ENCODE data around the gene DIAPH2.

The DIAPH2 gene

DNA sequence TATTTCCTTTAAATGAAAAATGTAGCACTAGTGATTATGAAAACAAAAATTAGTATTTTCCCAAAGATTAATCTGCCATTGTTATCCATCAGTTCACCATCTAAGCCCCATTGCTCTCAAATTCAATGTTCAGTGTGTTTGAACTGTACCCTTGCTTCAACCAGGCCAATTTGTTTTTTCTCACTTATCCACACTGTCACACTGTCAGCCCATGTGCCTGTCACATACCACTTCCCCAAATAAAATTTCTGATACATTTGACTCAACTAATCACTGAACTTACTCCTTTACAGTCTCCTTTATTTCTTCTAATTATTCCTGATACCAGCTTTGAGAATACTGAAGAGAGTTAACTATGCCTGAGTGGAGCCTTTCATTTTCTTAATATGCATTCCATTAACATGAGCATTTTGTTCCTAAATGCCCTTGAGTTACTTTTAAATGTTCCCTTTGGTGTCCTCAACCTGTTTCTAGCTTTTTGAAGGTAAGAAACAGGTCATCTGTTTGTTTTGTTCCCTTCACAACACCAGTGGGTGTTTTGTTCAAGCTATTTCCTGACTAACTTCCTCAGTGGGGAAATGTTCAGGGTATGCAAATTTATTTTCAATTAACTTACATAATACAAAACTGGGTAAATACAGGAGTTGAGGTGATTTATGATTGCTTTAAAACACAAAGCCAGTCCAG, 316.2 kb downstream of the DIAPH2 start:
- no peaks in the 10 kb centered on the region for H3K79me2 ChIP-seq (ENCODE audit: insufficient read depth, low read length)
- H2AFZ ChIP-seq (ENCODE audit: low read length) = no peak overlapping the region
- H3K4me1 ChIP-seq (ENCODE audit: insufficient read depth, low read length, poor library complexity, severe bottlenecking) = no peaks in the 10 kb centered on the region
- H3K4me2 ChIP-seq (ENCODE audit: low read depth, low read length, poor library complexity, severe bottlenecking) = no peak overlapping the region
- H3K4me3 ChIP-seq (ENCODE audit: low read length, poor library complexity, severe bottlenecking) = no peak overlapping the region
- H3K9me3 ChIP-seq (ENCODE audit: insufficient read depth, low read depth, low read length) = no peaks in the 10 kb centered on the region
- no peaks in the 10 kb centered on the region for H4K20me1 ChIP-seq (ENCODE audit: insufficient read depth, low read length, poor library complexity, severe bottlenecking)
- H3K27me3 ChIP-seq (ENCODE audit: insufficient read depth, low read length, poor library complexity, severe bottlenecking) = no peaks in the 10 kb centered on the region
- no peaks in the 10 kb centered on the region for H3K9me2 ChIP-seq (replicated peaks; ENCODE audit: low read depth, low read length)
- H3K36me3 ChIP-seq (ENCODE audit: insufficient read depth, low read length) = no peaks in the 10 kb centered on the region
- H3F3A ChIP-seq (ENCODE audit: low read depth) = no peaks in the 10 kb centered on the region
- TF ChIP-seq, protein P1, sequence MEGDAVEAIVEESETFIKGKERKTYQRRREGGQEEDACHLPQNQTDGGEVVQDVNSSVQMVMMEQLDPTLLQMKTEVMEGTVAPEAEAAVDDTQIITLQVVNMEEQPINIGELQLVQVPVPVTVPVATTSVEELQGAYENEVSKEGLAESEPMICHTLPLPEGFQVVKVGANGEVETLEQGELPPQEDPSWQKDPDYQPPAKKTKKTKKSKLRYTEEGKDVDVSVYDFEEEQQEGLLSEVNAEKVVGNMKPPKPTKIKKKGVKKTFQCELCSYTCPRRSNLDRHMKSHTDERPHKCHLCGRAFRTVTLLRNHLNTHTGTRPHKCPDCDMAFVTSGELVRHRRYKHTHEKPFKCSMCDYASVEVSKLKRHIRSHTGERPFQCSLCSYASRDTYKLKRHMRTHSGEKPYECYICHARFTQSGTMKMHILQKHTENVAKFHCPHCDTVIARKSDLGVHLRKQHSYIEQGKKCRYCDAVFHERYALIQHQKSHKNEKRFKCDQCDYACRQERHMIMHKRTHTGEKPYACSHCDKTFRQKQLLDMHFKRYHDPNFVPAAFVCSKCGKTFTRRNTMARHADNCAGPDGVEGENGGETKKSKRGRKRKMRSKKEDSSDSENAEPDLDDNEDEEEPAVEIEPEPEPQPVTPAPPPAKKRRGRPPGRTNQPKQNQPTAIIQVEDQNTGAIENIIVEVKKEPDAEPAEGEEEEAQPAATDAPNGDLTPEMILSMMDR (conservative IDR thresholded peaks at IDR 0.05; ENCODE audit: low read length) = no peak
- TF ChIP-seq EZH2phosphoT487 (IDR thresholded peaks at IDR 0.05; ENCODE audit: borderline replicate concordance) = no peak
- H3K9ac ChIP-seq (ENCODE audit: low read depth, low read length, poor library complexity, severe bottlenecking) = no peak overlapping the region

DNA sequence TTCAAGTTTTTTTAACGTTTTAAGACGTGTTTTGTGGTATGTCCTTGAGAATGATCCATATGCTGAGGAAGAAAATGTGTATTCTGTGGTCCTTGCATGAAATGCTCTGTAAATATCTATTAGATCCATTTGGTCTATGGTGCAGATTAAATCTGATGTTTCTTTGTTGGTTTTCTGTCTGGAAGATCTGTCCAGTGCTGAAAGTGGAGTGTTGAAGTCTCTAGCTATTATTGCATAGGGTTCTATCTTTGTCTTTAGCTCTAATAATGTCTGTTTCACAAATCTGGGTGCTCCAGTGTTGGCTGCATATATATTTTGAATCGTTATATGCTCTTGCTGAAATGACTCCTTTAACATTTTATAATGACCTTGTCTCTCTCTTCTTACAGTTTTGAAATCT, 321.5 kb downstream of the DIAPH2 start:
- H3K9ac ChIP-seq (ENCODE audit: low read depth, low read length, poor library complexity, severe bottlenecking) = no peak overlapping the region
- no peaks in the 10 kb centered on the region for H3K9me3 ChIP-seq (ENCODE audit: insufficient read depth, low read depth, low read length)
- TF ChIP-seq EZH2phosphoT487 (IDR thresholded peaks at IDR 0.05; ENCODE audit: borderline replicate concordance) = no peak
- TF ChIP-seq, protein P1 (conservative IDR thresholded peaks at IDR 0.05; ENCODE audit: low read length) = no peak
- no peaks in the 10 kb centered on the region for H3K4me1 ChIP-seq (ENCODE audit: insufficient read depth, low read length, poor library complexity, severe bottlenecking)
- no peak overlapping the region for H3K4me2 ChIP-seq (ENCODE audit: low read depth, low read length, poor library complexity, severe bottlenecking)
- H3K4me3 ChIP-seq (ENCODE audit: low read length, poor library complexity, severe bottlenecking) = no peak overlapping the region
- H3F3A ChIP-seq (ENCODE audit: low read depth) = no peaks in the 10 kb centered on the region
- H3K79me2 ChIP-seq (ENCODE audit: insufficient read depth, low read length) = no peaks in the 10 kb centered on the region
- H4K20me1 ChIP-seq (ENCODE audit: insufficient read depth, low read length, poor library complexity, severe bottlenecking) = no peaks in the 10 kb centered on the region
- no peak overlapping the region for H2AFZ ChIP-seq (ENCODE audit: low read length)
- H3K27me3 ChIP-seq (ENCODE audit: insufficient read depth, low read length, poor library complexity, severe bottlenecking) = no peaks in the 10 kb centered on the region
- H3K9me2 ChIP-seq (replicated peaks; ENCODE audit: low read depth, low read length) = no peaks in the 10 kb centered on the region
- no peaks in the 10 kb centered on the region for H3K36me3 ChIP-seq (ENCODE audit: insufficient read depth, low read length)

DNA sequence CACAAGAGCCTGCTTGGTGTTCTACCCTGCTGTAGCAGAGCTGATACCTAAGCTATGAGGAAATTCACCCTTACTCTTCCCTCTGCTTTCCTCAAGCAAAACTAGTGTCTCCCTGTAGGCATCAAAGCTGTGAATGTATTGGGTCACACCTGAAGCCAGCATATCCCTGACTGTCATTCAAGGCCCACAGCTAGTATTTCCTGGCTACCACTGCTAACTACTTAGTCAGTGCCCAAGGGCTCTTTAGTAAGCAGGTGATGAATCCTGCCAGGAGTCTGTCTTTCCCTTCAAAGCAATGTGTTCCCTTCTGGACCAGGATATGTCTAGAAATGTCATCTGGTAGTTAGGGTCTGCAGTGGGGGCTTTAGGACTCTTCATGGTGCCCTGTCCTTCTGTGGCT, 324.7 kb downstream of the DIAPH2 start:
- Histone ChIP-seq H3K79me2 (ENCODE audit: insufficient read depth, low read length) (no peaks in the 10 kb centered on the region), H3K36me3 (ENCODE audit: insufficient read depth, low read length) (no peaks in the 10 kb centered on the region), H3K4me3 (ENCODE audit: low read length, poor library complexity, severe bottlenecking) (no peak overlapping the region), H2AFZ (ENCODE audit: low read length) (no peak overlapping the region), H3K9ac (ENCODE audit: low read depth, low read length, poor library complexity, severe bottlenecking) (no peak overlapping the region), H4K20me1 (ENCODE audit: insufficient read depth, low read length, poor library complexity, severe bottlenecking) (no peaks in the 10 kb centered on the region), H3K9me3 (ENCODE audit: insufficient read depth, low read depth, low read length) (no peaks in the 10 kb centered on the region), H3K9me2 (replicated peaks; ENCODE audit: low read depth, low read length) (no peaks in the 10 kb centered on the region), H3F3A (ENCODE audit: low read depth) (no peaks in the 10 kb centered on the region), H3K4me1 (ENCODE audit: insufficient read depth, low read length, poor library complexity, severe bottlenecking) (no peaks in the 10 kb centered on the region), H3K4me2 (ENCODE audit: low read depth, low read length, poor library complexity, severe bottlenecking) (no peak overlapping the region), H3K27me3 (ENCODE audit: insufficient read depth, low read length, poor library complexity, severe bottlenecking) (no peaks in the 10 kb centered on the region)
- TF ChIP-seq, protein P1 (conservative IDR thresholded peaks at IDR 0.05; ENCODE audit: low read length) = no peak
- no peak for TF ChIP-seq EZH2phosphoT487 (IDR thresholded peaks at IDR 0.05; ENCODE audit: borderline replicate concordance)
